ENCODE measurements around the gene LRRN4CL. TPM values are rescaled to one million over a fixed set of nuclear protein-coding genes. Genes with fewer than 3 reads are reported as not detected.

The LRRN4CL gene
- total and polyA plus RNA-seq, 2 donors (not counting 1 experiment from before 2014, with no cell fraction given): 7.9 to 31.5 TPM

DNA sequence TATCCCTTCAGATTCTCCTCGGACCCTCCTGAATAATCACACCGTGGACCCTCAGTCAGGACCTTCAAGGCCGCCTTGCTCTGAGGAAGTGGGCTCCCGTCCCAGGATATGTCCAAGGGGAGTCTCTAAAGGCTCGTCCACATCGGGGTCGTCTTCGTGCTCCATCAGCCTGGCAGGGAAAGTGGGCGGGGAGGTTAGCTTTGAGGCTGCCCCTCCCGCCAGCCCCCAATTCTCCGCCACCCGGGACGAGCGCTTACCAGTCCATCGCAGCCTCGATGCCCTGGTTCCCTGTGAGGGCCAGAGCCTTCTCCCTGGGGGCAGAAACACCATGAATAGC, 10.9 kb downstream of the LRRN4CL start:
- H3K36me3 ChIP-seq (ENCODE audit: control insufficient read depth, insufficient read depth, low read length): peaks cover 7% of the 10 kb centered on the region
- peaks cover 5% of the 10 kb centered on the region for H3K4me1 ChIP-seq (ENCODE audit: control insufficient read depth, extremely low read depth, insufficient read depth, low read length)
- H2AFZ ChIP-seq (ENCODE audit: low read length): no peak overlapping the region
- H3K4me3 ChIP-seq (replicated peaks in 1 of 4; ENCODE audit: control extremely low read depth in 1 of 4, insufficient read depth in 1 of 4, low read depth in 3 of 4, low read length in 4 of 4): peak overlapping the region; percentile 74 to 88 (median 82)
- no peaks in the 10 kb centered on the region for H4K20me1 ChIP-seq (ENCODE audit: control insufficient read depth, extremely low read depth, insufficient read depth, low read length)
- no peaks in the 10 kb centered on the region for H3K9me3 ChIP-seq (ENCODE audit: control insufficient read depth, insufficient read depth, low read depth, low read length)
- H3K79me2 ChIP-seq (ENCODE audit: control insufficient read depth, insufficient read depth, low read length): peaks cover 13% of the 10 kb centered on the region
- peak overlapping the region; percentile 99 for H3K4me2 ChIP-seq (ENCODE audit: extremely low read depth, insufficient read depth, low read length)
- TF ChIP-seq CTCF (conservative IDR thresholded peaks at IDR 0.05 in 1 of 2, IDR thresholded peaks at IDR 0.05 in 1 of 2; ENCODE audit: low read depth in 1 of 2, low read length in 2 of 2) (no peak), EZH2 (IDR thresholded peaks at IDR 0.05; ENCODE audit: low read length, missing control alignments) (no peak)
- H3K27ac ChIP-seq (ENCODE audit: insufficient read depth, low read length): peak overlapping the region; percentile 88
- no peaks in the 10 kb centered on the region for H3K27me3 ChIP-seq (ENCODE audit: control insufficient read depth, insufficient read depth, low read length)
- DNase-seq (ENCODE audit: low read depth in 2 of 2): no peak
- peak overlapping the region; percentile 90 for H3K9ac ChIP-seq (ENCODE audit: insufficient read depth, low read length)

- Histone ChIP-seq H3K4me3 (replicated peaks in 1 of 4; ENCODE audit: control extremely low read depth in 1 of 4, insufficient read depth in 1 of 4, low read depth in 3 of 4, low read length in 4 of 4) (peak overlapping the region; percentile 74 to 88 (median 82)), H3K4me2 (ENCODE audit: extremely low read depth, insufficient read depth, low read length) (peak overlapping the region; percentile 99), H3K9me3 (ENCODE audit: control insufficient read depth, insufficient read depth, low read depth, low read length) (no peaks in the 10 kb centered on the region), H3K36me3 (ENCODE audit: control insufficient read depth, insufficient read depth, low read length) (peaks cover 7% of the 10 kb centered on the region), H3K4me1 (ENCODE audit: control insufficient read depth, extremely low read depth, insufficient read depth, low read length) (peaks cover 5% of the 10 kb centered on the region), H3K79me2 (ENCODE audit: control insufficient read depth, insufficient read depth, low read length) (peaks cover 13% of the 10 kb centered on the region), H3K9ac (ENCODE audit: insufficient read depth, low read length) (no peak overlapping the region), H3K27me3 (ENCODE audit: control insufficient read depth, insufficient read depth, low read length) (no peaks in the 10 kb centered on the region), H3K27ac (ENCODE audit: insufficient read depth, low read length) (peak overlapping the region; percentile 88), H2AFZ (ENCODE audit: low read length) (no peak overlapping the region), H4K20me1 (ENCODE audit: control insufficient read depth, extremely low read depth, insufficient read depth, low read length) (no peaks in the 10 kb centered on the region)
- no peak for DNase-seq (ENCODE audit: low read depth in 2 of 2)
- no peak for TF ChIP-seq EZH2 (IDR thresholded peaks at IDR 0.05; ENCODE audit: low read length, missing control alignments)
- no peak for TF ChIP-seq CTCF (conservative IDR thresholded peaks at IDR 0.05 in 1 of 2, IDR thresholded peaks at IDR 0.05 in 1 of 2; ENCODE audit: low read depth in 1 of 2, low read length in 2 of 2)
Measured at GRCh38 chr11:62677714-62678113, 11.6 kb downstream of the LRRN4CL start.

DNA sequence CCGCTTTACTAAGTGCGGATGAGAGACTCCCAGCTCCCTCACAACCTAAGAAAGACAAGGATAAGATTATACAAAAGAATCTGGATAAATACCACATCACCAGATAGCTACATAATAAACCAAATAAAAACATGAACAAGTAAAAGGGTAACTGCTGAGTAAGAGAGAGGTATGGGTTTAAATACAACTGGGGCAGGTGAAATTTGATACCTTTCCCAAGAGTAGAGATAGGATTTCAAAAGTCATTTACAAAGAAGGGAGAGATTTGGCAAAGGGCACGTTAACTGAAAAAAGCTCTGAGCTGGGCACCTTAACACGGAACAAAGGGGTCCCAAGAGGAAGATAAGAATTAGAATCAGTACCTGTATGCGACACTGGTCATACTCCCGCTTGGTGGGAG, 12.2 kb downstream of the LRRN4CL start:
- no peak overlapping the region for H3K4me2 ChIP-seq (ENCODE audit: extremely low read depth, insufficient read depth, low read length)
- no peak overlapping the region for H3K9ac ChIP-seq (ENCODE audit: insufficient read depth, low read length)
- H4K20me1 ChIP-seq (ENCODE audit: control insufficient read depth, extremely low read depth, insufficient read depth, low read length): no peaks in the 10 kb centered on the region
- TF ChIP-seq EZH2 (IDR thresholded peaks at IDR 0.05; ENCODE audit: low read length, missing control alignments) (no peak), CTCF (conservative IDR thresholded peaks at IDR 0.05 in 1 of 2, IDR thresholded peaks at IDR 0.05 in 1 of 2; ENCODE audit: low read depth in 1 of 2, low read length in 2 of 2) (no peak)
- no peak overlapping the region for H3K27ac ChIP-seq (ENCODE audit: insufficient read depth, low read length)
- peak overlapping the region in 1 of 4 experiments; percentile 25 for H3K4me3 ChIP-seq (replicated peaks in 1 of 4; ENCODE audit: control extremely low read depth in 1 of 4, insufficient read depth in 1 of 4, low read depth in 3 of 4, low read length in 4 of 4)
- H3K9me3 ChIP-seq (ENCODE audit: control insufficient read depth, insufficient read depth, low read depth, low read length): no peaks in the 10 kb centered on the region
- H3K4me1 ChIP-seq (ENCODE audit: control insufficient read depth, extremely low read depth, insufficient read depth, low read length): peaks cover 5% of the 10 kb centered on the region
- no peak overlapping the region for H2AFZ ChIP-seq (ENCODE audit: low read length)
- no peaks in the 10 kb centered on the region for H3K27me3 ChIP-seq (ENCODE audit: control insufficient read depth, insufficient read depth, low read length)
- no peak for DNase-seq (ENCODE audit: low read depth in 2 of 2)
- peaks cover 7% of the 10 kb centered on the region for H3K36me3 ChIP-seq (ENCODE audit: control insufficient read depth, insufficient read depth, low read length)
- peaks cover 15% of the 10 kb centered on the region for H3K79me2 ChIP-seq (ENCODE audit: control insufficient read depth, insufficient read depth, low read length)
